Measurements from ENCODE around the gene RPLP2.

The RPLP2 gene

GRCh38 chr11:833114-833791 is 23.5 kb downstream of the RPLP2 start:
- in situ Hi-C loops (cut with MboI; ENCODE audit: low sequenced_read_pairs): no loop called here

GRCh38 chr11:833849-834311 is 24.1 kb downstream of the RPLP2 start:
- in situ Hi-C loops (cut with MboI; ENCODE audit: low sequenced_read_pairs): no loop called here

GRCh38 chr11:834371-835316 is 24.9 kb downstream of the RPLP2 start:
- in situ Hi-C loops (cut with MboI; ENCODE audit: low sequenced_read_pairs): no loop called here

- in situ Hi-C loops (cut with MboI; ENCODE audit: low sequenced_read_pairs): no loop called here
Observed at GRCh38 chr11:836274-836673, 26.5 kb downstream of the RPLP2 start.

GRCh38 chr11:836700-837099 is 26.9 kb downstream of the RPLP2 start:
- in situ Hi-C loops (cut with MboI; ENCODE audit: low sequenced_read_pairs): no loop called here

GRCh38 chr11:837189-837989 is 27.6 kb downstream of the RPLP2 start:
- in situ Hi-C loops (cut with MboI; ENCODE audit: low sequenced_read_pairs): no loop called here

GRCh38 chr11:837990-838307 is 28.2 kb downstream of the RPLP2 start:
- in situ Hi-C loops (cut with MboI; ENCODE audit: low sequenced_read_pairs): no loop called here

GRCh38 chr11:838441-839279 is 28.9 kb downstream of the RPLP2 start:
- in situ Hi-C loops (cut with MboI; ENCODE audit: low sequenced_read_pairs): no loop called here

GRCh38 chr11:839280-839623 is 29.5 kb downstream of the RPLP2 start:
- in situ Hi-C loops (cut with MboI; ENCODE audit: low sequenced_read_pairs): no loop called here

GRCh38 chr11:839875-840617 is 30.3 kb downstream of the RPLP2 start:
- in situ Hi-C loops (cut with MboI; ENCODE audit: low sequenced_read_pairs): no loop called here

- in situ Hi-C loops (cut with MboI; ENCODE audit: low sequenced_read_pairs): no loop called here
Observed at GRCh38 chr11:841981-842369, 32.2 kb downstream of the RPLP2 start.

- in situ Hi-C loops (cut with MboI; ENCODE audit: low sequenced_read_pairs): no loop called here
Observed at GRCh38 chr11:842370-843002, 32.7 kb downstream of the RPLP2 start, which contains the start of the genes POLR2L and TSPAN4. Gene POLR2L (minus strand): TSS chr11:842529. CDS start chr11:842508, 21 bp downstream. Gene TSPAN4 (plus strand): TSS chr11:842852. CDS start chr11:850305, 7,453 bp downstream.

- in situ Hi-C loops (cut with MboI; ENCODE audit: low sequenced_read_pairs): no loop called here
Observed at GRCh38 chr11:843086-843734, 33.4 kb downstream of the RPLP2 start.

GRCh38 chr11:843818-844692 is 34.3 kb downstream of the RPLP2 start:
- in situ Hi-C loops (cut with MboI; ENCODE audit: low sequenced_read_pairs): no loop called here

GRCh38 chr11:844693-845644 is 35.2 kb downstream of the RPLP2 start:
- in situ Hi-C loops (cut with MboI; ENCODE audit: low sequenced_read_pairs): no loop called here

- in situ Hi-C loops (cut with MboI; ENCODE audit: low sequenced_read_pairs): no loop called here
Observed at GRCh38 chr11:845872-846495, 36.2 kb downstream of the RPLP2 start.

Data from hTERT RPE-1 (cell line).